GM12801 (cell line): ENCODE results near the gene TRPM3.

ENCODE experiments used
- CTCF ChIP-seq: IDR thresholded peaks from one replicate; pipeline ENCODE4 v1.5.1; 2011; ENCODE audit warnings: control low read depth; ENCODE audit not compliant: insufficient read length; ENCODE audit errors: extremely low read depth

TRPM3 gene

GRCh38 chr9:71105192-71105591, 16.2 kb downstream of the TRPM3 start:
- TF ChIP-seq CTCF = no peak

GRCh38 chr9:71098801-71099200, 22.6 kb downstream of the TRPM3 start:
- no peak for TF ChIP-seq CTCF

GRCh38 chr9:71097671-71098070, 23.8 kb downstream of the TRPM3 start:
- no peak for TF ChIP-seq CTCF

GRCh38 chr9:71096421-71097108, 24.9 kb downstream of the TRPM3 start:
- no peak for TF ChIP-seq CTCF

GRCh38 chr9:71094708-71095251, 26.6 kb downstream of the TRPM3 start:
- no peak for TF ChIP-seq CTCF

- no peak for TF ChIP-seq CTCF
Measured at GRCh38 chr9:71090896-71091295, 30.5 kb downstream of the TRPM3 start.

- no peak for TF ChIP-seq CTCF
Measured at GRCh38 chr9:71079451-71079850, 42.0 kb downstream of the TRPM3 start.
